ENCODE measurements around the gene WWOX.

WWOX gene

GRCh38 chr16:78445818-78446217 lies 346.4 kb downstream of the WWOX start:
- DNase-seq, result no peak

- no peak for DNase-seq
Observed at GRCh38 chr16:78446486-78446885, 347.0 kb downstream of the WWOX start.

- no peak for DNase-seq
Observed at GRCh38 chr16:78446992-78447563, 347.6 kb downstream of the WWOX start.

- DNase-seq, result no peak
Observed at GRCh38 chr16:78448658-78449271, 349.3 kb downstream of the WWOX start.

GRCh38 chr16:78450255-78450654 lies 350.8 kb downstream of the WWOX start:
- no peak for DNase-seq

- no peak for DNase-seq
Observed at GRCh38 chr16:78452025-78452555, 352.6 kb downstream of the WWOX start.

GRCh38 chr16:78455861-78456260 lies 356.4 kb downstream of the WWOX start:
- DNase-seq, result no peak

- no peak for DNase-seq
Observed at GRCh38 chr16:78458588-78458987, 359.1 kb downstream of the WWOX start.

- DNase-seq, result no peak
Observed at GRCh38 chr16:78460428-78460827, 361.0 kb downstream of the WWOX start.

- no peak for DNase-seq
Observed at GRCh38 chr16:78461087-78461486, 361.6 kb downstream of the WWOX start.

GRCh38 chr16:78461496-78462287 lies 362.2 kb downstream of the WWOX start:
- no peak for DNase-seq

GRCh38 chr16:78462288-78463208 lies 363.1 kb downstream of the WWOX start:
- no peak for DNase-seq

GRCh38 chr16:78463591-78463990 lies 364.1 kb downstream of the WWOX start:
- no peak for DNase-seq

- no peak for DNase-seq
Observed at GRCh38 chr16:78464833-78465232, 365.4 kb downstream of the WWOX start.

- no peak for DNase-seq
Observed at GRCh38 chr16:78465730-78466129, 366.3 kb downstream of the WWOX start.

- DNase-seq, result no peak
Observed at GRCh38 chr16:78469787-78470186, 370.3 kb downstream of the WWOX start.

GRCh38 chr16:78473031-78473699 lies 373.7 kb downstream of the WWOX start:
- no peak for DNase-seq

GRCh38 chr16:78474762-78475161 lies 375.3 kb downstream of the WWOX start:
- no peak for DNase-seq

- no peak for DNase-seq
Observed at GRCh38 chr16:78476615-78477014, 377.2 kb downstream of the WWOX start.

GRCh38 chr16:78478267-78478861 lies 378.9 kb downstream of the WWOX start:
- no peak for DNase-seq

GRCh38 chr16:78479723-78480122 lies 380.3 kb downstream of the WWOX start:
- DNase-seq, result no peak

- no peak for DNase-seq
Observed at GRCh38 chr16:78480588-78480987, 381.1 kb downstream of the WWOX start.

Measured in bone marrow (tissue), 2 donors.